ENCODE results near the gene RAB20. TPM values are rescaled to one million over a fixed set of nuclear protein-coding genes. Genes with fewer than 3 reads are reported as not detected.

The RAB20 gene
- total RNA-seq, 1 experiment from 2014 or later: 14.3 TPM

GRCh38 chr13:110600980-110601379 lies 39.5 kb upstream of the RAB20 start (continued):
- TF ChIP-seq ZNF425 (CRISPR knock-in tag; conservative IDR thresholded peaks at IDR 0.05) (no peak), NFE2L1 (CRISPR knock-in tag; IDR thresholded peaks at IDR 0.05) (no peak)

DNA sequence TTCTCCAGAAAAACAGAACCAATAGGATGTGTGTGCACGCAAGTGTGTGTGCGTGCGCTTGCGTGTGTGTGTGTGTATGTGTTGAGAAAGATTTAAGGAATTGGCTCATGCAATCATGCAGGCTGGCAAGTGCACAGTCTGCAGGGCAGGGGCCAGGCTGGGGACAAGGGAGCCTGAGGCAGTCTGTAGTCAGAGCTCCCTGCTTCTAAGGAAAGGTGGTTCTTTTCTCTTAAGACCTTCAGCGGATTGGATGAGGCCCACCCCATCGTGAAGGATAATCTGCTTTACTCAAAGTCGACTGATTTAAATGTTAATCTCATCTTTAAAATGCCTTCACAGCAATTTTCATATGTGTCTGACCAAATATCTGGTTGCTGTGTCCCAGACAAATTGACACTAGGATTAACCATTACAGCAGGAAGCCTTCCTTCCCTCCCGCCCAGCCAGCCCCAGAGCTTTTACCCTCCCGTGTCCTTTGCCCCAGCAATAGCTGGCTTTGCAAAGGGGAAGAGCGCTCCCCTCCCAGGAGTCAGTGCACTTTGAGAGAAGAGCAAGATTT lies 38.8 kb upstream of the RAB20 start:
- H3K27ac Mint-ChIP-seq: no peak overlapping the region
- 0 out of 2 replicates have a peak, but pooled peaks cover 5% of the 10 kb centered on the region for H3K36me3 Mint-ChIP-seq
- POLR2A ChIA-PET: interaction anchor here (0.6 kb wide), 1 partner anchor 54 kb away, joined by 3 read pairs; no protein-coding TSS in a partner anchor
- H3K27me3 Mint-ChIP-seq (ENCODE audit: low read depth): no peaks in the 10 kb centered on the region
- CTCF ChIA-PET: interaction anchor here (0.5 kb wide), 1 partner anchor 62 kb away, joined by 3 read pairs; no protein-coding TSS in a partner anchor
- no peak overlapping the region for H3K4me3 Mint-ChIP-seq
- 0 out of 2 replicates have a peak, but pooled peaks cover 9% of the 10 kb centered on the region for H3K4me1 Mint-ChIP-seq
- DNase-seq (ENCODE audit: low spot score) (no peak), ATAC-seq (no peak)
- no peak for TF ChIP-seq SOX15 (CRISPR knock-in tag; IDR thresholded peaks at IDR 0.05)
- TF ChIP-seq PRDM15 (CRISPR knock-in tag; IDR thresholded peaks at IDR 0.05): peak; percentile 31; the same call in 1 of the 2 replicates
- peaks cover 10% of the 10 kb centered on the region for H3K9me3 Mint-ChIP-seq

DNA sequence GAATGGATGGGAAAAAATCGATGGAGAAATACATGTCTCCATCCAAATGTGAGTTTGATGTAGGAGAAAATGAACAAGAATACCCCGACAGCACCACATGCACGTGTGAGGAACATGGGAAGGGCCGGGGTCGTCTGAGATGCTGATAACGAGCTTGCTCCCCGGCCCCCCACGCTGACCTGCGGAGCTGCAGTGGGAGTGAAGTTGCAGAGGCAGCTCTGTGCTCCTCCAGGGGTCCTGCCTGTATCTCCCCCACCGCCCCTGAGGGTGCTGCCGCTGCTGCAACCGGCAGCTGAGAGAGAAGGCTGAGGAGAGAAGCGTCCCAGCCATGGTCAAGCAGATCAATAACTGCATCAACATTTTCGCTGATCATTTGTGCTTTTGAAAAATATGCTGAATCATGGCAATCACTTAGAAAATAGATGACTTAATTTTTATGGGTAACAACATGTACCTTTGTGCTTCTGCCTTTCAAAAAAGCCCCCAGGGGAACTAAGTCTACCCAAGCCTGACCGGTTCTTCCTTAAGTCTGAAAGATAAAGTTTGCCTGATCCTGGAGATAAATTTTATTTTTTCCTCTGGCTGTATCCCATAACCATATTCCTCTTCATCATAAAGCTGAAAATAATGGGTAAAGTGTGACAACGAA lies 35.6 kb upstream of the RAB20 start:
- Mint-ChIP-seq H3K9me3 (no peaks in the 10 kb centered on the region), H3K27me3 (ENCODE audit: low read depth) (no peaks in the 10 kb centered on the region), H3K4me1 (0 out of 2 replicates have a peak, but pooled peaks cover 9% of the 10 kb centered on the region), H3K4me3 (no peak overlapping the region), H3K36me3 (no peaks in the 10 kb centered on the region), H3K27ac (0 out of 2 replicates have a peak overlapping the region, but pooled peaks have one; percentile 5)
- DNase-seq (ENCODE audit: low spot score): no peak
- no peak for ATAC-seq
- ChIA-PET POLR2A (interaction anchor here (0.6 kb wide), 1 partner anchor 36 kb away, joined by 3 read pairs; no protein-coding TSS in a partner anchor), CTCF (interaction anchor here (1.3 to 2.1 kb wide), 3 partner anchors 13 to 141 kb away, joined by 3 to 7 read pairs (median 7); no protein-coding TSS in a partner anchor)
- no peak for TF ChIP-seq PRDM15 (CRISPR knock-in tag; IDR thresholded peaks at IDR 0.05)
- TF ChIP-seq, protein P1, sequence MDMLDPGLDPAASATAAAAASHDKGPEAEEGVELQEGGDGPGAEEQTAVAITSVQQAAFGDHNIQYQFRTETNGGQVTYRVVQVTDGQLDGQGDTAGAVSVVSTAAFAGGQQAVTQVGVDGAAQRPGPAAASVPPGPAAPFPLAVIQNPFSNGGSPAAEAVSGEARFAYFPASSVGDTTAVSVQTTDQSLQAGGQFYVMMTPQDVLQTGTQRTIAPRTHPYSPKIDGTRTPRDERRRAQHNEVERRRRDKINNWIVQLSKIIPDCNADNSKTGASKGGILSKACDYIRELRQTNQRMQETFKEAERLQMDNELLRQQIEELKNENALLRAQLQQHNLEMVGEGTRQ (CRISPR knock-in tag; IDR thresholded peaks at IDR 0.05): no peak
- TF ChIP-seq HMGXB4 (CRISPR knock-in tag; IDR thresholded peaks at IDR 0.05): no peak
- TF ChIP-seq CBFB (CRISPR knock-in tag; IDR thresholded peaks at IDR 0.05; ENCODE audit: low read depth): no peak
- no peak for TF ChIP-seq ARID4B (CRISPR knock-in tag; IDR thresholded peaks at IDR 0.05; ENCODE audit: borderline replicate concordance)
- TF ChIP-seq, protein P2, sequence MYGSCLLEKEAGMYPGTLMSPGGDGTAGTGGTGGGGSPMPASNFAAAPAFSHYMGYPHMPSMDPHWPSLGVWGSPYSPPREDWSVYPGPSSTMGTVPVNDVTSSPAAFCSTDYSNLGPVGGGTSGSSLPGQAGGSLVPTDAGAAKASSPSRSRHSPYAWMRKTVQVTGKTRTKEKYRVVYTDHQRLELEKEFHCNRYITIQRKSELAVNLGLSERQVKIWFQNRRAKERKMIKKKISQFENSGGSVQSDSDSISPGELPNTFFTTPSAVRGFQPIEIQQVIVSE (CRISPR knock-in tag; IDR thresholded peaks at IDR 0.05; ENCODE audit: borderline replicate concordance): no peak
- no peak for TF ChIP-seq MXD4 (CRISPR knock-in tag; IDR thresholded peaks at IDR 0.05; ENCODE audit: borderline replicate concordance)
